Activated naive CD8-positive, alpha-beta T cell (primary cell): ENCODE measurements around the gene B3GAT3.
A peak's percentile ranks its signal among the peaks of the same experiment; 100 is the strongest.

Source experiments
- H3K27ac Mint-ChIP-seq: one replicate; pipeline ENCODE4 v1.8.0; 2021; ENCODE audit warnings: mixed read lengths
- H3K27me3 Mint-ChIP-seq: one replicate; pipeline ENCODE4 v1.8.0; 2021; ENCODE audit warnings: mixed read lengths
- H3K36me3 Mint-ChIP-seq: one replicate; pipeline ENCODE4 v1.8.0; 2021; ENCODE audit warnings: mixed read lengths
- H3K4me1 Mint-ChIP-seq: one replicate; pipeline ENCODE4 v1.8.0; 2021; ENCODE audit warnings: low read depth, mixed read lengths
- H3K4me3 Mint-ChIP-seq: one replicate; pipeline ENCODE4 v1.8.0; 2021; ENCODE audit warnings: mild to moderate bottlenecking, mixed read lengths
- H3K9me3 Mint-ChIP-seq: one replicate; pipeline ENCODE4 v1.8.0; 2021; ENCODE audit warnings: low read depth, mixed read lengths

The B3GAT3 gene

DNA sequence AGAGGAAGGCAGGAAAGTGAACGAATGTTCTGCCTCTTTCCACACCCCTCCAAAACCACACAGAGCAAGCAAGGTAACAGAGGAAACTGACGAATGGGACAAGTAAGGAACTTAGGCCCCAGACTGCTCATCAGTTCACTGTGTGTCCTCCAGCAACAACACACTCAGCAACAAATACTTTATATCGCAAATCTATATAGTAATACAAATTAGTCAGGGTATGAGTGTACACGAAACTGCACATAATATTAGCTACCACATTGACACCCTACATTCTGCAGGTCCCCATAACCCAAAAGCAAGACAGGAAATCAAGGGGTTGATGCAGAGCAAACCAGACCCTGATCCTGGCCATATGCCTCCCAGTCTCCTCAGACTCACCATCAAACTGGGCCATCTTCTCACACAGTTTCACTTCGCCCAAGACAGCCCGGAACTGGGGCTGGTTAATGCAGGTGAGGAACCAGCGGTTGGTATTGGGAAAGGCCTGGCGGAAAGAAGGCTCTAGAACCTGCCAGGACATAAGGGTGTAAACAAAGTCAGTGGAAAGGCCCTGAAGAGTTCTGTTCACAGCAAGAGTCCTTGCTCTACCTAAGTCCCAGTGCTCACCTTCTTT lies 54.7 kb downstream of the B3GAT3 start:
- no peaks in the 10 kb centered on the region for H3K27me3 Mint-ChIP-seq
- H3K9me3 Mint-ChIP-seq: no peaks in the 10 kb centered on the region
- H3K4me1 Mint-ChIP-seq: peaks cover 44% of the 10 kb centered on the region
- peak overlapping the region; percentile 27 for H3K4me3 Mint-ChIP-seq
- H3K27ac Mint-ChIP-seq: peak overlapping the region; percentile 72
- peaks cover 11% of the 10 kb centered on the region for H3K36me3 Mint-ChIP-seq

- peak overlapping the region; percentile 70 for H3K27ac Mint-ChIP-seq
- peaks cover 5% of the 10 kb centered on the region for H3K36me3 Mint-ChIP-seq
- H3K4me3 Mint-ChIP-seq: peak overlapping the region; percentile 41
- H3K9me3 Mint-ChIP-seq: no peaks in the 10 kb centered on the region
- H3K27me3 Mint-ChIP-seq: no peaks in the 10 kb centered on the region
- peaks cover 39% of the 10 kb centered on the region for H3K4me1 Mint-ChIP-seq
Measured at GRCh38 chr11:62566247-62566646, 55.5 kb downstream of the B3GAT3 start.
